ENCODE data around the gene TRIP4. TPM values are rescaled to one million over a fixed set of nuclear protein-coding genes. Genes with fewer than 3 reads are reported as not detected.

TRIP4 gene
- total RNA-seq = 12.1 and 17.9 TPM in 2 replicates

DNA sequence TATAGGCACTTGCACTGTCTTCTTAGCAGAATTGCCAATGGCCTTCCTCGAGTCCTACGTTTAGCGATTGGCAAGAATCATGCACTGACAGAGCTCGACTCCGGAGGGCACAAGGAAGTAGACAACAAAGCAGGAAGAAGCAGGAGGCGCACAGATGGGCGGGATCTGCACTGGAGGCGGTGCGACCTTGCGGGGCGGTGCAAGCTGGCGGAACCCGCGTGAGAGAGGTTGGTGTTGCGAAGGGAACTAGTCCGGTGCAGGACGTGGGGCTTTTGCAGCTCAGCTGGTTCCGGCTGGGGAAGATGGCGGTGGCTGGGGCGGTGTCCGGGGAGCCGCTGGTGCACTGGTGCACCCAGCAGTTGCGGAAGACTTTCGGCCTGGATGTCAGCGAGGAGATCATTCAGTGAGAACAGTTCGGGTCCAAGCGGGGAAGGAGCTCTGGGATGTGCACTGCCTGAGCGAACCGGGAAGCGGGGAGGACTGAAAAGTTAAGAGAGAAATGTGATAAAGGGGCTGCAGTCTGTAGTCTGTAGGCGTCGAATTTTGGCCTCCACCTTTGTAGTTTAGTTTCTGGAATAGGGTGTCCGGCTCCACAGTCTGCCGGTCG, at the start of gene TRIP4:
Gene TRIP4, plus strand, starts transcription at position 275 of the 607 bp plus-strand sequence. Its CDS starts 28 bp downstream, at position 303.

DNA sequence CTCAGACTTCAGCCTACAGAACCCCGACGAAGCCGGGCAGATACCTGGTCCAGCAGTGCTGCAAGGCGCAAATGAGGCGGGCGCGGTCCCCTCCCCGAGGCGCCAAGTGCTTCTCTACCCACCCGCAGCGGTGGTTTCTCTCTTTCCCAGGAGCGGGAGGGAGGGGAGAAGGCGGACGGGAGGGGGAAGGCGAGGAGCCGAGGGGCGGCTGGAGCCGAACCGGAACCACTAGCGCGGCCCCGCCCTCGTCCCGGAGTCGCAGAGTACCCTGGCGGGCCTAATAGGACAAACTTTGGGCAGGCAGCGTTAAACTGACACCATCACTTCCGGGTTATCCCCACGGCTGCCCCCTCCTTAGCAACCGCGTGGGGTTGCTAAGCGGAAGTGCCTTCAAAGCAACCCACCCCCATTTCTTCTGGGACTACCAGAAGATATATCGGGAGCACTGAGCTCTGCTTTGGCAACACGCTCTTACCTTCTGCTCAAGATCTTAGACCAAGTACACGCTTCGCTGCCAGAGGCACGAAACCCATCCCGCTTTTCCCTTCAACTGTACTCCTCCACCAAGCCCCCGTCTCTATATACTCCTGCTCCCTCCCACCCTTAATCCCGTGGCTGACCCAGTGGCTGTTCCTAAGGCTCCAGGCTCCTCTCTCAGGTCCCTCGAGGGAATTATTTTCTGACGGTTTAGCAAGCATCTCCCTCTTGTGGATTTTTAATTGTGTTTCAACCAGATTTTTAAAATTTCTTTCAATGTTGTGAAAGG, 31.5 kb upstream of the TRIP4 start, which contains the start of gene CSNK1G1:
Gene CSNK1G1, minus strand, starts transcription at position 230 of the 766 bp plus-strand sequence. CDS start 55,674 bp downstream, outside the sequence.

DNA sequence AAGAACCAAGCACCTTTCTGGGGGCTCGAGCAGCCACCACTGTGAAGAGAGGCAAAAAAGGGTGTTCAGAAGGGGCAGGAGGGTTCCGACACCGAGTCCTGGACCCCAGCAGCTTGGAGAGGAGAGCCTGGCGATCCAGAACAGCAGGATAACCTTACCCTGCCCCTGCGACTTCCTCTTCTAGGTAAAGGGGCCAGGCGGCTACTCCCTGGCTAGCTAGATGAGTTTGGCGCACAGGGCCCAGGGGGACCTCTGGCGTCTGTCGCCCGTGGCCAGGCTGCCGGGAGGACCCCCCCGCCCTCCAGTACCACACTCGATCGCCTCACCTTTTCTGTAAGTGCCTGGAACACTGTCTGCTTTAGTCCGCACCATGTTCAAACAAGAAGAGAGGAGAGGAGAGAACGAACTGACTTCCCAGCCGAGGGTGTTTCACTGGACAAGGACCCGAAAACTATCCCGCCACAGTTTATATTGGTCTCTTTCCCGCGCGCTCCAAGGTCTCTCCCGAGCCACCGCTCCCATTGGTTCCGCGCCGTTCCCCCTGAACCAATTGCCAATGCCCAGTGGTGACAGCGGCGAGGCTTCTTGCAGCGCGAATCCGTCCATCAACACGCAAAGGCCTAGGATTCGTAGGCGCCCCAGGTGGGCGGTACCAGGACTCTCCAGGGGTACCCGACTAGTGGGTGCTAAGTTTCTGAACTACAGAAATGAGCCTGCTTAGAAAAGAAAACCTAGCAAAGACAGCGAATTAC, 6.5 kb upstream of the TRIP4 start, which contains the start of gene PCLAF:
Gene PCLAF, minus strand, starts transcription at position 442 of the 752 bp plus-strand sequence. Its CDS starts 70 bp downstream, at position 372.

DNA sequence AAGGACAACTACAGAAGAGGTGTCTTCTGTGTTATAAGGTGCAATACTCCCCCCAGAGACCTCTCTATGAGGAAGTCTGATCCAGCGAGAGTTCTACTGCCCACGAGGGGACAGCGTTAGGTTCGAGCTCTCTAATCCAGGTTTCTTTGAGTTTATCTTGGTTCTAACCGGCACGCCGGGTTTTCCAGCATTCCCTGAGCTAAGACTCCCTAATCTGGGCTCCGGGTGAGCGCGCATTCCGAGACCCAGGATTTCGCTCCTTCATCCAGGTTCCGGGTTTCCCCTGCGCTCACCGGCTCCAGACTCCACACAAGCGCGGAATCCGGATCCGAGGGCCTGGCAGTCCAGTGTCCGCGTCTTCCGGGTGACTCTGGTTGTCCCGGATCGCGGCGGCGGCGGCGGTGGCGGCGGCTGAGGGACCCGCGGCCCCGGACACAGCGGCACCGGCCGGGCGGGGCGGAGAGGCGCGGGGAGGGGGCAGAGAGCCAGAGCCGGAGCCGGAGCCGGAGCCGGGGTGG, 72.6 kb downstream of the TRIP4 start, which contains the start of gene ZNF609:
Gene ZNF609, plus strand, starts transcription at position 373 of the 518 bp plus-strand sequence. CDS start 38,842 bp downstream, outside the sequence.

Other genes starting within 250 kb of the TRIP4 start
- 0.50 and 0.58 TPM in 2 replicates for gene SNX22, start 236.1 kb upstream of the TRIP4 start, total RNA-seq
- gene PPIB, start 224.8 kb upstream of the TRIP4 start, total RNA-seq = 806 and 902 TPM in 2 replicates
- 21.0 and 25.6 TPM in 2 replicates for gene CSNK1G1, start 31.7 kb upstream of the TRIP4 start, total RNA-seq
- gene PCLAF, start 6.4 kb upstream of the TRIP4 start, total RNA-seq = 23.3 and 66.8 TPM in 2 replicates
- 16.2 and 19.5 TPM in 2 replicates for gene ZNF609, start 72.7 kb downstream of the TRIP4 start, total RNA-seq

Measured in smooth muscle cell of trachea (primary cell).